Measurements from ENCODE around the gene CCNL1. TPM values are rescaled to one million over a fixed set of nuclear protein-coding genes. Genes with fewer than 3 reads are reported as not detected.

The CCNL1 gene
- total RNA-seq, 1 donor: 138 TPM

- DNase-seq (ENCODE audit: low read depth): peak; percentile 63
- H3K4me3 ChIP-seq (ENCODE audit: low read depth, low read length): peak overlapping the region; percentile 88
- peak; percentile 17 for TF ChIP-seq CTCF (IDR thresholded peaks at IDR 0.05; ENCODE audit: insufficient read depth, low read length)
Observed at GRCh38 chr3:157159037-157159761, 748 bp downstream of the CCNL1 start.

GRCh38 chr3:157157836-157158235 lies 2.1 kb downstream of the CCNL1 start:
- peak overlapping the region; percentile 88 for H3K4me3 ChIP-seq (ENCODE audit: low read depth, low read length)
- DNase-seq (ENCODE audit: low read depth): no peak
- no peak for TF ChIP-seq CTCF (IDR thresholded peaks at IDR 0.05; ENCODE audit: insufficient read depth, low read length)

GRCh38 chr3:157156837-157157635 lies 2.9 kb downstream of the CCNL1 start:
- peak overlapping the region; percentile 88 for H3K4me3 ChIP-seq (ENCODE audit: low read depth, low read length)
- TF ChIP-seq CTCF (IDR thresholded peaks at IDR 0.05; ENCODE audit: insufficient read depth, low read length): no peak
- peak; percentile 51 for DNase-seq (ENCODE audit: low read depth)

GRCh38 chr3:157155591-157155990 lies 4.4 kb downstream of the CCNL1 start:
- peak overlapping the region; percentile 88 for H3K4me3 ChIP-seq (ENCODE audit: low read depth, low read length)
- DNase-seq (ENCODE audit: low read depth): no peak
- no peak for TF ChIP-seq CTCF (IDR thresholded peaks at IDR 0.05; ENCODE audit: insufficient read depth, low read length)

GRCh38 chr3:157154563-157155330 lies 5.2 kb downstream of the CCNL1 start:
- TF ChIP-seq CTCF (IDR thresholded peaks at IDR 0.05; ENCODE audit: insufficient read depth, low read length): no peak
- H3K4me3 ChIP-seq (ENCODE audit: low read depth, low read length): peak overlapping the region; percentile 88
- DNase-seq (ENCODE audit: low read depth): no peak

GRCh38 chr3:157152930-157153329 lies 7.0 kb downstream of the CCNL1 start:
- no peak for TF ChIP-seq CTCF (IDR thresholded peaks at IDR 0.05; ENCODE audit: insufficient read depth, low read length)
- DNase-seq (ENCODE audit: low read depth): no peak
- H3K4me3 ChIP-seq (ENCODE audit: low read depth, low read length): no peak overlapping the region
